ENCODE measurements around the gene NTF4.
A peak's percentile ranks its signal among the peaks of the same experiment; 100 is the strongest.

Gene NTF4

GRCh38 chr19:49091391-49092038 is 26.9 kb upstream of the NTF4 start:
- DNase-seq (ENCODE audit: low spot score): no peak

- no peak for DNase-seq (ENCODE audit: low spot score)
Observed at GRCh38 chr19:49086296-49086695, 21.7 kb upstream of the NTF4 start.

GRCh38 chr19:49085868-49086232 is 21.2 kb upstream of the NTF4 start:
- no peak for DNase-seq (ENCODE audit: low spot score)

GRCh38 chr19:49085020-49085867 is 20.6 kb upstream of the NTF4 start, which contains the start of gene SNRNP70:
SNRNP70 (plus strand) TSS chr19:49085451; CDS start chr19:49086415, 964 bp downstream.
- DNase-seq (ENCODE audit: low spot score): peak; percentile 98

GRCh38 chr19:49084206-49085019 is 19.8 kb upstream of the NTF4 start:
- DNase-seq (ENCODE audit: low spot score): no peak

- no peak for DNase-seq (ENCODE audit: low spot score)
Observed at GRCh38 chr19:49081273-49081672, 16.7 kb upstream of the NTF4 start.

GRCh38 chr19:49080392-49080791 is 15.8 kb upstream of the NTF4 start:
- no peak for DNase-seq (ENCODE audit: low spot score)

GRCh38 chr19:49074869-49075268 is 10.3 kb upstream of the NTF4 start:
- DNase-seq (ENCODE audit: low spot score): peak; percentile 17

GRCh38 chr19:49073514-49074378 is 9.1 kb upstream of the NTF4 start:
- no peak for DNase-seq (ENCODE audit: low spot score)

GRCh38 chr19:49071860-49072547 is 7.4 kb upstream of the NTF4 start:
- no peak for DNase-seq (ENCODE audit: low spot score)

GRCh38 chr19:49070416-49070815 is 5.8 kb upstream of the NTF4 start:
- DNase-seq (ENCODE audit: low spot score): no peak

GRCh38 chr19:49069026-49069425 is 4.4 kb upstream of the NTF4 start:
- DNase-seq (ENCODE audit: low spot score): no peak

- DNase-seq (ENCODE audit: low spot score): no peak
Observed at GRCh38 chr19:49067554-49067953, 2.9 kb upstream of the NTF4 start.

GRCh38 chr19:49065905-49066512 is 1.4 kb upstream of the NTF4 start:
- DNase-seq (ENCODE audit: low spot score): no peak

GRCh38 chr19:49064029-49064629 is 489 bp downstream of the NTF4 start:
- DNase-seq (ENCODE audit: low spot score): no peak

- no peak for DNase-seq (ENCODE audit: low spot score)
Observed at GRCh38 chr19:49061445-49061844, 3.2 kb downstream of the NTF4 start.

- no peak for DNase-seq (ENCODE audit: low spot score)
Observed at GRCh38 chr19:49061000-49061399, 3.6 kb downstream of the NTF4 start.

- no peak for DNase-seq (ENCODE audit: low spot score)
Observed at GRCh38 chr19:49059053-49059452, 5.6 kb downstream of the NTF4 start.

- no peak for DNase-seq (ENCODE audit: low spot score)
Observed at GRCh38 chr19:49058562-49058961, 6.1 kb downstream of the NTF4 start.

- DNase-seq (ENCODE audit: low spot score): no peak
Observed at GRCh38 chr19:49057636-49058234, 6.9 kb downstream of the NTF4 start, which contains the start of gene CGB7. CGB7 (minus strand) TSS chr19:49057749; CDS start chr19:49055375, 2,374 bp downstream.

Measured in hematopoietic multipotent progenitor cell treated with erythropoietin and hydrocortisone succinate and interleukin-3 and kit ligand, for 15 days (in vitro differentiated cells).